Frontal cortex (tissue), 4 donors: ENCODE data around the gene ZNF79. TPM values are rescaled to one million over a fixed set of nuclear protein-coding genes. Genes with fewer than 3 reads are reported as not detected.

ENCODE experiments used
- DNase-seq, 2 donors: peaks; one replicate each; pipeline ENCODE4 v3.0.0; 2012; ENCODE audit warnings: low spot score in 2 of 2
- FAIRE-seq: peaks from 2 replicates; lab custom pipeline; 2012; peaks lifted over from hg19 to GRCh38; lab: Jason Lieb, UNC
- total RNA-seq: library from RNA; depleted of rRNA; stranded (reverse); fragments of >200 nt; gene quantifications from one replicate; pipeline ENCODE4 v1.2.3, GENCODE V29; 2014
- donor health status: control.
- donor health status: control.
- donor health status: control.

Gene ZNF79
- 12.2 TPM for total RNA-seq

GRCh38 chr9:127423934-127424675 lies at the start of gene ZNF79:
Gene ZNF79, plus strand, starts transcription at chr9:127424382. Its CDS starts 406 bp downstream, at chr9:127424788.
- FAIRE-seq: no peak
- peak; percentile 86 to 93 for DNase-seq

- DNase-seq (no peak), FAIRE-seq (no peak)
Observed at GRCh38 chr9:127380479-127380878, 43.7 kb upstream of the ZNF79 start.

- no peak for FAIRE-seq
- DNase-seq: no peak
Observed at GRCh38 chr9:127382541-127382940, 41.6 kb upstream of the ZNF79 start.

DNA sequence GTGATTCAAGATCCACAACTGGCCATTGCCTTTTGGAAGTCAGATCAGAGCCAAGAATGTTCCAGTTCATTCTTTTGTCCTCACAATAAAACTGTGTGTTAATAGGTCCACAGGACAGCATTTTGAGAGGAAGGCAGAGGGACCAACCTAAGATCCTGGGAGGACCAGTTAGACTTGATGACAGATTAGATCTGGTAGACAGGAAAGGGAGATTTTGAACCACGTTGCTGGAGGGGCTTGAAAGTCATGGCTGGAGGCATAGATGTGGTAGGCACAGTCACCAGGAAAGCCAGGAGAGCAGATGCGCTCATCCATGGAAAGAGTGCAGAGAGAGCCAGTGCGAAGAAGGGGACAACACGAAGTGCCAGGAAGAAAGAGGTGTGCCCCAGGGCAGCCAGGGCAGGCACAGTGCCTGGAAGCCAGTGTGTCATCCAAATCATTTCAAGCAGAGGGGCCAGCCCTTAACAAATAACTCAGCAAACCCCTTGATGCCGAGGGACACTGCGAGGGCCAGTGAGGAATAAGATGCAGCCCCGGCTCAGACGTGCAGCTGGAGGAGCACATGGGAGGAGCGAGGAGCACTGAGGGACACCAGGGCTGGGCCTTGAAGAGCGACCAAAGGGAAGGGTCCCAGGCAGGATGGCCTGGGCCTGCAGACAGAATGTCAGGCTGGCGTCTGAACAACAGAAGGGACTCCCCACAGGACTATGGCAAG lies 40.0 kb upstream of the ZNF79 start:
- FAIRE-seq: no peak
- no peak for DNase-seq

GRCh38 chr9:127384901-127385300 lies 39.3 kb upstream of the ZNF79 start:
- no peak for FAIRE-seq
- no peak for DNase-seq

DNA sequence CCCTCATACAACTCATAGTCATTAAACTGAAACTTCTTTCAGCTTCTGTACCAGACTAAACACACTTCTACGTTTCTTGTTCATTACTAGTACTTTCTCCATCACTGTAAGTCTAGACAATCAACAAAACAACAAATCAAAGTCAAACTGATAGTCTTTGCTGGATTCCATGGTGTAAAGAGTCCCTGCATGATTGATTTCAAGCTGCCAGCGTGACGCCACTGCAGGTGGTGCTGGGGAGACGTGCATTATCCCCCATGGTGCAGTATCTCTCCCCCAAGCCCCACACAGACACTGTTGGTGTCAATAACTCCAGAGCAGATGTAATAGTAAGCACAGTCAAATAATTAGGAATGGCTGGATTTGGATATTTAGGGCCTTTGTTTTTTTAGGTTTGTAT lies 37.9 kb upstream of the ZNF79 start:
- FAIRE-seq (no peak), DNase-seq (no peak)

DNA sequence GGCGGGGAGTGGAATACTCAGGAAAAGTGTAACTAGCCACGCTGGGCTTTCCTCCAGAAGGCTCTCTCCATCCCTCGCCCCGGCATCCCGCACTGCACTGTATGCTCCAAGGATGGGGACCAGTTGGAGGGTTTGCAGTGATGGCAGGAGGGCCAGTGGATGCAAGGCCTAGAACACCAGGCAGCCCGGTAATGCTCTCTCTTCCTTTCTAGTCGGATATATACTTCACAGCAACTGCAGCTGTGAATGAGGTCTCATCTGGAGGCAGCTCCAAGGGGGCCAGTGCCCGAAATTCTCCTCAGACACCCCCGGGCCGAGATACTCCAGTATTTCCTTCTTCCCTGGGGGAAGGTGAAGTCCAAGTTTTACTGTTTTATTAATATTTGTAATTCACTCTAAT lies 37.2 kb upstream of the ZNF79 start:
- DNase-seq (no peak), FAIRE-seq (no peak)

GRCh38 chr9:127388037-127388855 lies 35.9 kb upstream of the ZNF79 start:
- no peak for DNase-seq
- no peak for FAIRE-seq

DNA sequence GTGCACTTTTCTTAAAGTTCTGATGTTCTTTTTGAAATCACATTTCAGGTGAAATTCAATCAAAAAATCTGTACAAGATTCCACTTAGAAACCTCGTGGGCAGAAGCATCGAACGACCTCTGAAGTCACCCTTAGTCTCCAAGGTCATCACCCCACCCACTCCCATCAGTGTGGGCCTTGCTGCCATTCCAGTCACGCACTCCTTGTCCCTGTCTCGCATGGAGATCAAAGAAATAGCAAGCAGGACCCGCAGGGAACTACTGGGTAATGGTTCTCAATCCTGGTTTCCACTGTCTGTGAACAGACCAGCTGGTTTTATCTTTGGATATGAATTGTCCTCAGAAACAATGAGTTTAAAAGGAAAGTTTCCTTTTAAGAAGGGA lies 35.3 kb upstream of the ZNF79 start:
- DNase-seq: no peak

GRCh38 chr9:127389381-127390247 lies 34.6 kb upstream of the ZNF79 start:
- DNase-seq: no peak
- no peak for FAIRE-seq

More for the DNA sequence above, 35.3 kb upstream of the ZNF79 start:
- FAIRE-seq: no peak

DNA sequence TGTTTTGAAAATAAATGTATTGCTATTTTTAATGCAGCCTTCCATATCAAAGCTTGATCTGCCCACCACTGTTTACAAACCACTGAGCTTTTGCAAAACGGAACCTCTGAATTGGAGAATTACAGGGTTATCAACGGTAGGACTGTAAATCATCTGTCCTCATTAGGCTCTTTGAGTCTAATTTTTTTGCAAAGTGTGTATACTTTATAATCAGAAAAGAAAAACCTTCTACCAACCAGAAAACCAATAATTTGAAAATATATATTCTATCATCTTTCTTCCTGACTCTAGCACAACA lies 34.0 kb upstream of the ZNF79 start:
- no peak for FAIRE-seq
- no peak for DNase-seq

DNA sequence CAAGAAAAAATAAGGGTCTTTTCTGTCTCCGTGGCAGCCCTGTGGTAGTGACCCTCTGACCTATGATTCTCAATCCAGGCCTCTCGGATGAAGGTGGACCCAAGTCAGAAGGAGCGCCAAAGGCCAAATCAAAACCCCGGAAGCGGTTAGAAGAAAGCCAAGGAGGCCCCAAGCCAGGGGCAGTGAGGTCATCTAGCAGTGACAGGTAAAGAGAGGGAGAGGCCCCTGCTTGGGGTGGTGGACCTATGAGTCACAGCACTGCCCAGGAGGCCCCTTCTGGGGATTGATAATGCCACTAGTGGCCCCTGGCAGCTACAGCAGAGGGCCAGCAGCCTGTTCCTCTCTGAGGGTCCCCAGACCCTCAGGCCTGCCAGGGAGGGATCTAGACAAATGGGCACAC lies 33.6 kb upstream of the ZNF79 start:
- FAIRE-seq (no peak), DNase-seq (no peak)

DNA sequence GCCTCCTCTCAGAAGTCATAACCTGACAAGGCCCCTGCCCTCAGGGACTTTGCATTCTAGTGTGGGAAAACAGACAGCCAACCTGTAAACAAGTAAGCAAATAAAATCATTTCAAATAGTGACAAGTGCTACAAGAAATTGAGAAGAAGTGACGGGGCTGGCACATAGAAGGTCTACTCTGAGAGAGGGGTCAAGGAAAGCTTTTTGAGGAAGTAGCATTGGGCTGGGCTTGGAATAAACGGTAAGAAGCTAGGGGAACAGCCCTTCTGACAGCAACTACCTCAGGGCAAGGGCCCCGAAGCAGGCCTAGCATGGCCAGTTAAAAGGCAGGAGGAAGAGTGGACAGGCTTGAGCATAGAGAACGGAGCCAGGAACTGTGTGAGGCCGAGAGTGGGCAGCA lies 32.0 kb upstream of the ZNF79 start:
- FAIRE-seq (no peak), DNase-seq (no peak)

DNA sequence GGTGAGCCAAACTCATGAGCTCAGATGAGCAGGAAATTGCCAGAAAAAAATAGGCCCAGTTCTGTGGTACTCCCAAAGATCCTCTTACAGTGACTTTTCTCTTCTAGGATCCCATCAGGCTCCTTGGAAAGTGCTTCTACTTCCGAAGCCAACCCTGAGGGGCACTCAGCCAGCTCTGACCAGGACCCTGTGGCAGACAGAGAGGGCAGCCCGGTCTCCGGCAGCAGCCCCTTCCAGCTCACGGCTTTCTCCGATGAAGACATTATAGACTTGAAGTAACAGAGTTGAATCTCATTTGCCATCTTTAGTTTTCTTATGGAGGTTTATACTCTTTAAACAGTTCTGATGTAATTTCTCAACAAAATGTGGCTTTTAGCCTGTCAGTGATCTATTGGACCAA lies 31.2 kb upstream of the ZNF79 start:
- FAIRE-seq: no peak
- DNase-seq: no peak

- FAIRE-seq (no peak), DNase-seq (no peak)
Observed at GRCh38 chr9:127393645-127394044, 30.5 kb upstream of the ZNF79 start.

GRCh38 chr9:127395497-127396252 lies 28.5 kb upstream of the ZNF79 start:
- FAIRE-seq (no peak), DNase-seq (no peak)

GRCh38 chr9:127396253-127396807 lies 27.9 kb upstream of the ZNF79 start:
- FAIRE-seq (no peak), DNase-seq (no peak)

- FAIRE-seq: peak; percentile 98
- DNase-seq: peak; percentile 95
Observed at GRCh38 chr9:127396808-127397645, 27.2 kb upstream of the ZNF79 start, which contains the start of gene SLC2A8. Gene SLC2A8, plus strand, starts transcription at chr9:127397169. Its CDS starts 62 bp downstream, at chr9:127397231.
